Cardiac muscle cell (in vitro differentiated cells and primary cell): ENCODE results near the gene RAB14. TPM values are rescaled to one million over a fixed set of nuclear protein-coding genes. Genes with fewer than 3 reads are reported as not detected.

Experiments
- polyA plus RNA-seq: library from polyadenylated mRNA; unstranded; fragments of >200 nt; fragmentation: Nextera tagmentation; extraction: Ambion mirVana; gene quantifications from 2 replicates; pipeline ENCODE4 v1.2.1, GENCODE V29; 2016
- total RNA-seq: library from RNA; depleted of rRNA; stranded (reverse); fragments of >200 nt; gene quantifications from 2 replicates; pipeline ENCODE4 v1.2.3, GENCODE V29; 2016

Gene RAB14
- total and polyA plus RNA-seq, 2 experiments from 2014 or later: 17.4 to 54.2 TPM

Other genes with a start within 250 kb of the RAB14 start
- 0.85 and 1.3 TPM in 2 replicates for gene C5, start 151.6 kb downstream of the RAB14 start, total RNA-seq
- gene C5, start 151.6 kb downstream of the RAB14 start, polyA plus RNA-seq: 0.49 and 0.55 TPM in 2 replicates
- gene CNTRL, start 126.9 kb downstream of the RAB14 start, total RNA-seq: 5.2 and 24.6 TPM in 2 replicates
- 6.3 and 21.6 TPM in 2 replicates for gene CNTRL, start 126.9 kb downstream of the RAB14 start, polyA plus RNA-seq
- gene GSN, start 66.3 kb upstream of the RAB14 start, total RNA-seq: 285 and 310 TPM in 2 replicates
- gene GSN, start 66.3 kb upstream of the RAB14 start, polyA plus RNA-seq: 268 and 299 TPM in 2 replicates
- gene STOM, start 168.4 kb upstream of the RAB14 start, total RNA-seq: 11.2 and 13.6 TPM in 2 replicates
- 11.7 and 19.5 TPM in 2 replicates for gene STOM, start 168.4 kb upstream of the RAB14 start, polyA plus RNA-seq